ENCODE data around the gene GGA2.
"Not testable (repeated sequence)": the region's sequence is repeated elsewhere in the genome, so short reads cannot be mapped to it uniquely, and the experiment has no call there.

Gene GGA2

GRCh38 chr16:23452221-23452571 is 58.1 kb downstream of the GGA2 start:
- Histone ChIP-seq H3K27ac (ENCODE audit: extremely low read depth, low read depth, low read length) (no peak overlapping the region), H3K36me3 (ENCODE audit: control insufficient read depth in 2 of 2, insufficient read depth in 1 of 2, low read length in 2 of 2) (no peaks in the 10 kb centered on the region; a peak in 1 of 3 replicates), H3K4me3 (ENCODE audit: low read depth, low read length) (peak overlapping the region; percentile 83), H3K4me1 (ENCODE audit: control insufficient read depth, insufficient read depth, low read length) (0 out of 2 replicates have a peak, but pooled peaks cover 3% of the 10 kb centered on the region), H3K9me3 (ENCODE audit: control insufficient read depth, insufficient read depth, low read depth, low read length) (no peaks in the 10 kb centered on the region)
- CTCF ChIA-PET: interaction anchor here (1.2 to 3.5 kb wide), 2 partner anchors 13 to 17 kb away, joined by 3 to 18 read pairs; no protein-coding TSS in a partner anchor
- TF ChIP-seq MYNN (tag by site-specific recombination; IDR thresholded peaks at IDR 0.05; ENCODE audit: borderline replicate concordance): no peak
- no peak for TF ChIP-seq ZNF398 (tag by site-specific recombination; IDR thresholded peaks at IDR 0.05)
- TF ChIP-seq PRDM2 (tag by site-specific recombination; IDR thresholded peaks at IDR 0.05; ENCODE audit: borderline replicate concordance): no peak
- TF ChIP-seq PRDM1 (tag by site-specific recombination; IDR thresholded peaks at IDR 0.05): no peak
- TF ChIP-seq EGR2 (tag by site-specific recombination; IDR thresholded peaks at IDR 0.05; ENCODE audit: low read depth): no peak
- peak; percentile 12; the same call in 1 of the 2 replicates for TF ChIP-seq ZBTB6 (tag by site-specific recombination; IDR thresholded peaks at IDR 0.05)
- POLR2A ChIA-PET: no interaction called here

GRCh38 chr16:23448392-23448791 is 61.9 kb downstream of the GGA2 start:
- Histone ChIP-seq H3K4me1 (ENCODE audit: control insufficient read depth, insufficient read depth, low read length) (0 out of 2 replicates have a peak, but pooled peaks cover 3% of the 10 kb centered on the region), H3K4me3 (ENCODE audit: low read depth, low read length) (no peak overlapping the region), H3K36me3 (ENCODE audit: control insufficient read depth in 2 of 2, insufficient read depth in 1 of 2, low read length in 2 of 2) (peaks cover 12 to 19% of the 10 kb centered on the region in 2 experiments; a peak in 2 of 3 replicates), H3K27ac (ENCODE audit: extremely low read depth, low read depth, low read length) (no peak overlapping the region), H3K9me3 (ENCODE audit: control insufficient read depth, insufficient read depth, low read depth, low read length) (no peaks in the 10 kb centered on the region)
- TF ChIP-seq PRDM1 (tag by site-specific recombination; IDR thresholded peaks at IDR 0.05): no peak
- no peak for TF ChIP-seq ZNF76 (tag by site-specific recombination; IDR thresholded peaks at IDR 0.05; ENCODE audit: borderline replicate concordance, low read depth)
- peak; percentile 90 for TF ChIP-seq ZNF600 (tag by site-specific recombination; IDR thresholded peaks at IDR 0.05)
- ChIA-PET CTCF (interaction anchor here (1.0 to 2.3 kb wide), 2 partner anchors 14 to 267 kb away, joined by 4 to 20 read pairs; no protein-coding TSS in a partner anchor), POLR2A (interaction anchor here (1.2 kb wide), 1 partner anchor 12 kb away, joined by 3 read pairs; no protein-coding TSS in a partner anchor)

- H3K4me1 ChIP-seq (ENCODE audit: control insufficient read depth, insufficient read depth, low read length); H3K9me3 ChIP-seq (ENCODE audit: control insufficient read depth, insufficient read depth, low read depth, low read length); H3K27ac ChIP-seq (ENCODE audit: extremely low read depth, low read depth, low read length); H3K4me3 ChIP-seq (ENCODE audit: low read depth, low read length); POLR2A ChIA-PET: not testable (repeated sequence)
- CTCF ChIA-PET: interaction anchor here (0.6 to 6.3 kb wide), 5 partner anchors 8 to 254 kb away, joined by 3 to 174 read pairs (median 32); partner anchors contain the start of gene SCNN1G
- peaks cover 22 to 58% of the 10 kb centered on the region in 2 experiments for H3K36me3 ChIP-seq (ENCODE audit: control insufficient read depth in 2 of 2, insufficient read depth in 1 of 2, low read length in 2 of 2)
These were observed 72.8 kb downstream of the GGA2 start for GRCh38 chr16:23437542-23437941.

Data from HEK293 (cell line).